WTC11 (cell line): ENCODE data around the gene MAP1S.

Source experiments
- CREB1 ChIP-seq: sonication (generic); formaldehyde crosslinking; IDR thresholded peaks from 2 replicates; pipeline ENCODE4 v1.8.0; 2023; ENCODE audit warnings: mild to moderate bottlenecking, missing genetic modification reagents
- CTCF ChIP-seq: fragments of 200-600 bp; IDR thresholded peaks from 2 replicates; pipeline ENCODE4 v1.8.0; 2022; ENCODE audit warnings: antibody characterized with exemption
- PRDM15 ChIP-seq: sonication (generic); formaldehyde crosslinking; IDR thresholded peaks from 2 replicates; pipeline ENCODE4 v1.8.0; 2022; ENCODE audit warnings: missing genetic modification reagents
- ZNF121 ChIP-seq: sonication (generic); formaldehyde crosslinking; IDR thresholded peaks from 2 replicates; pipeline ENCODE4 v1.8.0; 2023; ENCODE audit warnings: missing genetic modification reagents
- ZNF232 ChIP-seq: sonication (generic); formaldehyde crosslinking; IDR thresholded peaks from 2 replicates; pipeline ENCODE4 v1.8.0; 2022; ENCODE audit warnings: mild to moderate bottlenecking, missing genetic modification reagents
- TF ChIP-seq, protein P1 (sequence below): sonication (generic); formaldehyde crosslinking; IDR thresholded peaks from 2 replicates; pipeline ENCODE4 v1.8.0; 2022; ENCODE audit warnings: mild to moderate bottlenecking, missing genetic modification reagents
- TF ChIP-seq, protein P2 (sequence below): sonication (generic); formaldehyde crosslinking; IDR thresholded peaks from 2 replicates; pipeline ENCODE4 v1.8.0; 2022; ENCODE audit warnings: mild to moderate bottlenecking, missing genetic modification reagents
- TF ChIP-seq, protein P3 (sequence below): sonication (generic); formaldehyde crosslinking; IDR thresholded peaks from 2 replicates; pipeline ENCODE4 v1.8.0; 2022; ENCODE audit warnings: mild to moderate bottlenecking, missing genetic modification reagents

DNA sequence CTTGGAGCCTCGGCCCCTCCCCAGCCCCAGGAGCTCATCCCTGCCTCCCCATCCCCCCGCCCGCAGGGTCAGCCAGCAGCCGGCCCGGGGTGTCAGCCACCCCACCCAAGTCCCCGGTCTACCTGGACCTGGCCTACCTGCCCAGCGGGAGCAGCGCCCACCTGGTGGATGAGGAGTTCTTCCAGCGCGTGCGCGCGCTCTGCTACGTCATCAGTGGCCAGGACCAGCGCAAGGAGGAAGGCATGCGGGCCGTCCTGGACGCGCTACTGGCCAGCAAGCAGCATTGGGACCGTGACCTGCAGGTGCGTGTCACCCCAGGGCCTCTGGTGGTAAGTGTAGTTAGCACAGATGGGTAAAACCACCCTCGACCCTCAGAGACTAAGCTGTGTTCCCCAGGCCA lies 13.8 kb downstream of the MAP1S start:
- TF ChIP-seq, protein P1, sequence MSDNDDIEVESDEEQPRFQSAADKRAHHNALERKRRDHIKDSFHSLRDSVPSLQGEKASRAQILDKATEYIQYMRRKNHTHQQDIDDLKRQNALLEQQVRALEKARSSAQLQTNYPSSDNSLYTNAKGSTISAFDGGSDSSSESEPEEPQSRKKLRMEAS (CRISPR knock-in tag), result no peak
- TF ChIP-seq CTCF (no peak), CREB1 (CRISPR knock-in tag) (no peak), ZNF121 (no peak), ZNF232 (CRISPR knock-in tag) (no peak), PRDM15 (no peak)
- TF ChIP-seq, protein P2, sequence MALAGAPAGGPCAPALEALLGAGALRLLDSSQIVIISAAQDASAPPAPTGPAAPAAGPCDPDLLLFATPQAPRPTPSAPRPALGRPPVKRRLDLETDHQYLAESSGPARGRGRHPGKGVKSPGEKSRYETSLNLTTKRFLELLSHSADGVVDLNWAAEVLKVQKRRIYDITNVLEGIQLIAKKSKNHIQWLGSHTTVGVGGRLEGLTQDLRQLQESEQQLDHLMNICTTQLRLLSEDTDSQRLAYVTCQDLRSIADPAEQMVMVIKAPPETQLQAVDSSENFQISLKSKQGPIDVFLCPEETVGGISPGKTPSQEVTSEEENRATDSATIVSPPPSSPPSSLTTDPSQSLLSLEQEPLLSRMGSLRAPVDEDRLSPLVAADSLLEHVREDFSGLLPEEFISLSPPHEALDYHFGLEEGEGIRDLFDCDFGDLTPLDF (CRISPR knock-in tag), result no peak
- TF ChIP-seq, protein P3, sequence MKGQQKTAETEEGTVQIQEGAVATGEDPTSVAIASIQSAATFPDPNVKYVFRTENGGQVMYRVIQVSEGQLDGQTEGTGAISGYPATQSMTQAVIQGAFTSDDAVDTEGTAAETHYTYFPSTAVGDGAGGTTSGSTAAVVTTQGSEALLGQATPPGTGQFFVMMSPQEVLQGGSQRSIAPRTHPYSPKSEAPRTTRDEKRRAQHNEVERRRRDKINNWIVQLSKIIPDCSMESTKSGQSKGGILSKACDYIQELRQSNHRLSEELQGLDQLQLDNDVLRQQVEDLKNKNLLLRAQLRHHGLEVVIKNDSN, result no peak
